HEK293 (cell line): Measurements from ENCODE around the gene ADPGK.

Experiments
- ZEB2 ChIP-seq: fragments of 450-650 bp; formaldehyde crosslinking; IDR thresholded peaks from 2 replicates; pipeline ENCODE4 v1.5.1; 2016; ENCODE audit warnings: missing biosample characterization, missing genetic modification characterization
- TF ChIP-seq, protein P1 (sequence below): fragments of 450-650 bp; formaldehyde crosslinking; IDR thresholded peaks from 2 replicates; pipeline ENCODE4 v1.5.1; 2016; ENCODE audit warnings: missing biosample characterization, missing genetic modification characterization

DNA sequence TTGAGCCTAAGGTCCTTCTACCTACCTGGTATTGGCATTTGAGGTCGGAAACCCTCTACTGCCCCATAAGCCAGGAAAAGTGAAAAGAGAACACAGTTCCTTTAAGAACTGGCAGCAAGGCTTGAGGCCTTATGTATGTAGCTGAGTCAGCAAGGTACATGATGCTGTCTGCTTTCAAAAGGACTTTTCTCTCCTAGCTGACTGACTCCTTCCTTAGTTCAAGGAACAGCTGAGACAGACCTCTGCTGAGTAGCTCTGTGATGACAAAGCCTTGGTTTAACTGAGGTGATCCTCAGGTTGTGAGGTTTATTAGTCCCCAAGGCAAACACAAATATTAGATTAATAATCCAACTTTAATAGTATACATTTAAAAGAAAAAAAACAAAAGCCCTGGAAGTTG, 45.8 kb downstream of the ADPGK start:
- TF ChIP-seq, protein P1, sequence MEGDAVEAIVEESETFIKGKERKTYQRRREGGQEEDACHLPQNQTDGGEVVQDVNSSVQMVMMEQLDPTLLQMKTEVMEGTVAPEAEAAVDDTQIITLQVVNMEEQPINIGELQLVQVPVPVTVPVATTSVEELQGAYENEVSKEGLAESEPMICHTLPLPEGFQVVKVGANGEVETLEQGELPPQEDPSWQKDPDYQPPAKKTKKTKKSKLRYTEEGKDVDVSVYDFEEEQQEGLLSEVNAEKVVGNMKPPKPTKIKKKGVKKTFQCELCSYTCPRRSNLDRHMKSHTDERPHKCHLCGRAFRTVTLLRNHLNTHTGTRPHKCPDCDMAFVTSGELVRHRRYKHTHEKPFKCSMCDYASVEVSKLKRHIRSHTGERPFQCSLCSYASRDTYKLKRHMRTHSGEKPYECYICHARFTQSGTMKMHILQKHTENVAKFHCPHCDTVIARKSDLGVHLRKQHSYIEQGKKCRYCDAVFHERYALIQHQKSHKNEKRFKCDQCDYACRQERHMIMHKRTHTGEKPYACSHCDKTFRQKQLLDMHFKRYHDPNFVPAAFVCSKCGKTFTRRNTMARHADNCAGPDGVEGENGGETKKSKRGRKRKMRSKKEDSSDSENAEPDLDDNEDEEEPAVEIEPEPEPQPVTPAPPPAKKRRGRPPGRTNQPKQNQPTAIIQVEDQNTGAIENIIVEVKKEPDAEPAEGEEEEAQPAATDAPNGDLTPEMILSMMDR (tag by site-specific recombination) = no peak
- TF ChIP-seq ZEB2 (tag by site-specific recombination) = no peak
